ENCODE results near the gene ROBO1.

DNA sequence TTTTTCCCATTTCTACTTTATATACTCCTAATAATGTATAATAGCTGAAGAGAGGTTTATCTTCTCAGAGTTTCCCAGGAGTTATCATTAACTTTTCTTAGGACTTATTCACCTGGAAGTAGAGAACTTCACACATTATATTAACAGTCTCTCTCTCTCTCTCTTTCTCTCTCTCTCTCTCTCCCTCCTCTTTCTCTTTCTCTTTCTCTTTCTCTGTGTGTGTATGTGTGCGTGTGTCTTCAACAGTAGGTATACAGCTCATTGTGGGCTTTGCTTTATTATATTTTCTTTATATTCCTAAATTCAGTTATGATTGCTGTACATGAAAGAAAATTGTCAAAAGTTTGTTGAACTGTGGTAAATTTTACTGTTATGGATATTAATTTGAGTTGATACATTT is 353.8 kb downstream of the ROBO1 start:
- TF ChIP-seq EZH2 (IDR thresholded peaks at IDR 0.05) (no peak), POLR2AphosphoS5 (IDR thresholded peaks at IDR 0.05; ENCODE audit: borderline replicate concordance, low read depth, low read length) (no peak)

Data from SK-N-MC (cell line).